Natural killer cell (primary cell): ENCODE measurements around the gene CCR2. TPM values are rescaled to one million over a fixed set of nuclear protein-coding genes. Genes with fewer than 3 reads are reported as not detected.

Experiments used
- ATAC-seq, 3 donors: fragments of 150-1000 bp in 2 of 3; fragments of 200-7000 bp in 1 of 3; cut with Tn5 transposase; 1 replicate in 1 of 3; 2 replicates in 2 of 3; pipeline ENCODE4 v1.10.0; 2021; ENCODE audit warnings: mild to moderate bottlenecking in 2 of 3, moderate library complexity in 2 of 3
- DNase-seq, 2 donors: peaks; one replicate each; pipeline versions ENCODE4 v3.0.0 to v3.0.0-alpha.2; 2013 to 2021; ENCODE audit warnings: mixed read lengths in 1 of 2
- H3K27ac ChIP-seq: one replicate; pipeline ENCODE4 v1.5.1; 2013; ENCODE audit warnings: mild to moderate bottlenecking, low read length
- H3K27me3 ChIP-seq: one replicate; pipeline ENCODE4 v1.6.1; 2013; ENCODE audit warnings: low read length; ENCODE audit not compliant: control insufficient read depth, insufficient read depth
- H3K36me3 ChIP-seq: one replicate; pipeline ENCODE4 v1.6.1; 2013; ENCODE audit warnings: low read length; ENCODE audit not compliant: control insufficient read depth, insufficient read depth
- H3K4me1 ChIP-seq: one replicate; pipeline ENCODE4 v1.6.1; 2013; ENCODE audit warnings: low read length; ENCODE audit not compliant: control insufficient read depth, insufficient read depth
- H3K4me3 ChIP-seq: one replicate; pipeline ENCODE4 v1.5.1; 2013; ENCODE audit warnings: low read length
- H3K9me3 ChIP-seq: one replicate; pipeline ENCODE4 v1.6.1; 2013; ENCODE audit warnings: low read length; ENCODE audit not compliant: control insufficient read depth, insufficient read depth
- H3K27ac Mint-ChIP-seq, 2 donors: one replicate each; pipeline ENCODE4 v1.8.0; 2022; ENCODE audit warnings: mild to moderate bottlenecking in 2 of 2, mixed read lengths in 2 of 2, moderate library complexity in 1 of 2
- H3K27me3 Mint-ChIP-seq, 2 donors: one replicate each; pipeline ENCODE4 v1.8.0; 2022; ENCODE audit warnings: low read depth in 2 of 2, mixed read lengths in 2 of 2
- H3K36me3 Mint-ChIP-seq: one replicate; pipeline ENCODE4 v1.8.0; 2022; ENCODE audit warnings: mixed read lengths
- H3K4me1 Mint-ChIP-seq, 2 donors: one replicate each; pipeline ENCODE4 v1.8.0; 2022; ENCODE audit warnings: mixed read lengths in 2 of 2
- H3K4me3 Mint-ChIP-seq: one replicate; pipeline ENCODE4 v1.8.0; 2022; ENCODE audit warnings: mild to moderate bottlenecking, moderate library complexity, mixed read lengths
- H3K9me3 Mint-ChIP-seq, 2 donors: one replicate each; pipeline ENCODE4 v1.8.0; 2022; ENCODE audit warnings: mixed read lengths in 2 of 2
- CTCF ChIP-seq: fragments of 200-600 bp; IDR thresholded peaks from one replicate; pipeline ENCODE4 v1.8.0; 2022; ENCODE audit warnings: antibody characterized with exemption
- WGBS: methylation state at CpG from one replicate; pipeline ENCODE4 v1.1.7; 2013; ENCODE audit warnings: missing lambda C conversion rate; ENCODE audit not compliant: insufficient coverage; 5-methylcytosine and 5-hydroxymethylcytosine counted together
- intact Hi-C: fragments of 100-400 bp; cut with micrococcal nuclease; formaldehyde crosslinking; loops from one replicate; pipeline ENCODE4 v1.14.2; 2022
- total RNA-seq, 4 donors: library from RNA; stranded (reverse); fragments of 120-200 nt in 1 of 4; gene quantifications; one replicate each; pipeline versions ENCODE4 v1.2.3 to v1.2.4, GENCODE V29; 2013 to 2022

CCR2 gene
- total RNA-seq, 3 donors from 2014 or later (not counting 1 experiment from before 2014, with no cell fraction given): 0.21 to 9.8 (median 1.7) TPM

DNA sequence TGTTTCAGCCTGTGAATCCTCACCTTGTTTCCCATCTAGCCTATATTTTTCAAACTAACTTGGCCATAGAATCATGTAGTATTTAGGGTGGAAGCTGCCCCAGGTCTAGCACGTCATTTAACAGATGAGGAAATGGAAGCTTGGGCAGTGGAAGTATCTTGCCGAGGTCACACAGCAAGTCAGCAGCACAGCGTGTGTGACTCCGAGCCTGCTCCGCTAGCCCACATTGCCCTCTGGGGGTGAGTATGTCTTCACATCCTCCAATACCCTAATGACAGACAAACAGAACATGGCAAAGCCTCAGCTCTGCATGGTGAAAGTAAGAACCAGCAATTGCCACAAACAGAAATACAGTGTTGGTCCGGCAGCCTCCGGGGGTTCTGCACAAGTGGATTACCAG, 14.7 kb downstream of the CCR2 start:
- DNase-seq: peak; percentile 52 to 86
- Histone ChIP-seq H3K4me3 (no peak overlapping the region), H3K27ac (peak overlapping the region; percentile 60), H3K36me3 (peaks cover under 1% of the 10 kb centered on the region), H3K27me3 (no peaks in the 10 kb centered on the region), H3K9me3 (no peaks in the 10 kb centered on the region), H3K4me1 (peaks cover 45% of the 10 kb centered on the region)
- intact Hi-C loops: loop anchor here (1.0 to 5.0 kb wide), 4 partner anchors 88 to 154 kb away; no protein-coding TSS in a partner anchor
- peak; percentile 65 for TF ChIP-seq CTCF
- Mint-ChIP-seq H3K36me3 (no peaks in the 10 kb centered on the region), H3K27me3 (peaks cover 0 to 5% of the 10 kb centered on the region in 2 donors), H3K4me3 (no peak overlapping the region), H3K4me1 (peaks cover 30 to 44% of the 10 kb centered on the region in 2 donors), H3K9me3 (no peaks in the 10 kb centered on the region), H3K27ac (peak overlapping the region in 1 of 2 donors; percentile 69)
- 24% methylated on average over 7 of the region's 7 CpGs for WGBS
- peak; percentile 89 to 94 (median 92) for ATAC-seq

- peak overlapping the region in 1 of 2 donors; percentile 69 for H3K27ac Mint-ChIP-seq
- no peak for TF ChIP-seq CTCF
- intact Hi-C loops: loop anchor here (5.0 kb wide), 1 partner anchor 142 kb away; no protein-coding TSS in a partner anchor
- peak overlapping the region; percentile 62 for H3K27ac ChIP-seq
- DNase-seq: no peak
- H3K9me3 Mint-ChIP-seq: no peaks in the 10 kb centered on the region
- H3K9me3 ChIP-seq: no peaks in the 10 kb centered on the region
- no peaks in the 10 kb centered on the region for H3K36me3 Mint-ChIP-seq
- H3K27me3 Mint-ChIP-seq: peaks cover under 1 to 6% of the 10 kb centered on the region in 2 donors
- peaks cover 49% of the 10 kb centered on the region for H3K4me1 ChIP-seq
- no peak overlapping the region for H3K4me3 ChIP-seq
- 78% methylated on average over 4 of the region's 4 CpGs for whole genome bisulfite sequencing
- ATAC-seq: no peak
- H3K4me1 Mint-ChIP-seq: peaks cover 36 to 46% of the 10 kb centered on the region in 2 donors
- H3K27me3 ChIP-seq: no peaks in the 10 kb centered on the region
- no peak overlapping the region for H3K4me3 Mint-ChIP-seq
- peaks cover 3% of the 10 kb centered on the region for H3K36me3 ChIP-seq
These were observed 15.2 kb downstream of the CCR2 start for GRCh38 chr3:46369151-46369550.

DNA sequence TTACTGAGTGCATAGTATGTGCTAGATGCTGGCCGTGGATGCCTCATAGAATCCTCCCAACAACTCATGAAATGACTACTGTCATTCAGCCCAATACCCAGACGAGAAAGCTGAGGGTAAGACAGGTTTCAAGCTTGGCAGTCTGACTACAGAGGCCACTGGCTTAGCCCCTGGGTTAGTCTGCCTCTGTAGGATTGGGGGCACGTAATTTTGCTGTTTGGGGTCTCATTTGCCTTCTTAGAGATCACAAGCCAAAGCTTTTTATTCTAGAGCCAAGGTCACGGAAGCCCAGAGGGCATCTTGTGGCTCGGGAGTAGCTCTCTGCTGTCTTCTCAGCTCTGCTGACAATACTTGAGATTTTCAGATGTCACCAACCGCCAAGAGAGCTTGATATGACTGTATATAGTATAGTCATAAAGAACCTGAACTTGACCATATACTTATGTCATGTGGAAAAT, 15.8 kb downstream of the CCR2 start:
- H3K9me3 Mint-ChIP-seq: no peaks in the 10 kb centered on the region
- no peak for ATAC-seq
- peak in 1 of 2 donors; percentile 33 for DNase-seq
- H3K4me1 ChIP-seq: peaks cover 54% of the 10 kb centered on the region
- H3K4me1 Mint-ChIP-seq: peaks cover 42 to 50% of the 10 kb centered on the region in 2 donors
- intact Hi-C loops: loop anchor here (5.0 kb wide), 1 partner anchor 142 kb away; no protein-coding TSS in a partner anchor
- no peak overlapping the region for H3K4me3 ChIP-seq
- H3K9me3 ChIP-seq: no peaks in the 10 kb centered on the region
- H3K27ac ChIP-seq: peak overlapping the region; percentile 62
- H3K36me3 Mint-ChIP-seq: no peaks in the 10 kb centered on the region
- H3K4me3 Mint-ChIP-seq: no peak overlapping the region
- WGBS: 63% methylated on average over 5 of the region's 6 CpGs
- H3K36me3 ChIP-seq: peaks cover 3% of the 10 kb centered on the region
- H3K27me3 Mint-ChIP-seq: peaks cover 6 to 11% of the 10 kb centered on the region in 2 donors
- no peaks in the 10 kb centered on the region for H3K27me3 ChIP-seq
- no peak for TF ChIP-seq CTCF
- H3K27ac Mint-ChIP-seq: peak overlapping the region; percentile 76 to 82
